ENCODE measurements around the gene PTGIS.

Gene PTGIS

DNA sequence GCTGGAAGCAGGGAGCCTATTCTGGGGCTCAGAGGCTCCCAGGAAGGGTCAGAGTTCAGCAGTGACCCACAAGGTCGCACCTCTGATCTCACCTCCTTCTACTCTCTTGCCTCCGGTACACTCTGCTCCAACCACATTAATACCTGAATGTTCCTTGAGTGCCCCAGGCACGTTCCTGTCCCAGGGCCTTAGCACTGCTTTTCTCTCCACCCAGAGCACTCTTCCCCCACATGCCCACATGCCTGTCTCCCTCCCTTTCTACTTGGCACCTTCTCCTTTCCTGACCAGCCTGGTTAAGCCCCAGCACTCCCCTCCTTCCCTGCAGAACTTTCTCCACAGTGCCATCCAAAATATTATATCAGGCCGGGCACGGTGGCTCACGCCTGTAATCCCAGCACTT lies 98.9 kb downstream of the PTGIS start:
- no peak for DNase-seq (ENCODE audit: low read depth)

DNA sequence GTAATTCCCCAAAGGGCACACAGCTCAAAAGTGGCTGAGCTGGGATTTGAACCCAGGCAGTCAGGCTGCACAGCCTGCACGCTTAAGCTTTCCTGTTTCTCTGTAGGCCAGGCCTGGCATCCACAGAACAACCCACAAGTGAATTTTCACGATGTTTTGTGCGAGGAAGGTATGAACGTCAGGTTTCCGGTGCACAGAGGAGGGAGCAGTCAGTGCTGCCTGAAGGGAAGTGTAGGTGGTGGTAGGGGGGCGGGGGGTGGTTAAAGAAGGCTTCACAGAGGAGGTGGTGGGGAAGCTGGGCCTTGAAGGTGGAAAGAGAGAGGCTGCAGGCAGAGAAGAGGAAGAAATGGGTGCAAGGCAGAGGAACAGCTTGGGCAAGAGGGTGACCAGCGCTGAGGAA lies 99.5 kb downstream of the PTGIS start:
- no peak for DNase-seq (ENCODE audit: low read depth)

DNA sequence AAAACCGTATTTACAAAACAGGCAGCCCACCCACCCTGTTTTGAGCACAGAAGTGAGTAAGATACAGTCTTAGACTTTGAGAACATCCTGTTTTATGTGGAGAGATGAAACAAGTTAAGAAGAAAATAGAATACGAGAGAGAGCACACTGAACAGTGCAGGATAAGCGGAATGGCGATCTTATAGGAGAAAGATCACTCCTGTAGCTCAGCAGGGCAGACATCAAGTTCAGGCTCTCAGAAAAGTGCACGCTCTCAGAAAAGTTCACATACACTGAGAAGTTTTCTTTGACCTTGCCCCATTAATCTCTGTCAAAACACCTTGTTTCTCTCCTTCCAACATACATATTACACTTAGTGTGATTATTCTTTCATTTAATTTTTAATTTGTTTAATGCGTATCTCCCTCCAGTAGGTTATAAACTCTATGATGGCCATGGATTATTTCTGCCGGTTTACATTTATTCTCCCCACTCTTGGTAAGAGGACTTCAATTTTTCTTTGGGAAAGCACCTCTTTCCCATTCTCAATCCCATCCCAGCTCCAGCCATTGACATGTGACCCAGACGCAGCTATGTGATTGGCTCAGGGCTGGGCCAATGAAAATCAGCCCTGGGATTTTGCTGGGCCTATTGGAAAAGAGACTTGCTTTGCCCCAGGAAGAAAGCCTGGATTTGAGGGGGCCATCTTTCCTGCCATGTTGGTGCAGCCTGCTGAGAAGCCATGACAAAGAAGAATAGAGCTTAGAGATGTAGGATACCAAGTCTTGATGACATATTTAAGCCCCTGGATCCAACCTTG lies 101.6 kb downstream of the PTGIS start:
- DNase-seq (ENCODE audit: low read depth), result no peak

DNA sequence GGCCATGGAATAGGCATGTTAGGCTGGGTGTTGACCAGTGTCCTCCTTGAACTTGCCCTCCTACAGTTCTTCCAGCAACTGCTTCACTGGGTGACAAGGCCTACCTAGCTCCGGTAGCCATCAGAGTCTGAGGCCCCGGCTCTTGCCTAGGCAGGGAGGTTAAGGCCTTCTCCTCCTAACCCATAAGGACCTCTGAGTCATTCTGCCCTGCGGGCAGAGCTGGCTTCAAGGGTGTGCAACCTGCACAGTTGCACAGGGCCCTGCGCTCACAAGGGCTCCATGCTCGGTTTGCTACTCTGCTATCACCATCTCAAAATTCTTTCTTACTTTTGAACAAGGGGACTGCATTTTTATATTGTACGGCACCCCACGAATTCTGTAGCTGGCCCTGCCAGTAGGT lies 103.4 kb downstream of the PTGIS start:
- no peak for DNase-seq (ENCODE audit: low read depth)

DNA sequence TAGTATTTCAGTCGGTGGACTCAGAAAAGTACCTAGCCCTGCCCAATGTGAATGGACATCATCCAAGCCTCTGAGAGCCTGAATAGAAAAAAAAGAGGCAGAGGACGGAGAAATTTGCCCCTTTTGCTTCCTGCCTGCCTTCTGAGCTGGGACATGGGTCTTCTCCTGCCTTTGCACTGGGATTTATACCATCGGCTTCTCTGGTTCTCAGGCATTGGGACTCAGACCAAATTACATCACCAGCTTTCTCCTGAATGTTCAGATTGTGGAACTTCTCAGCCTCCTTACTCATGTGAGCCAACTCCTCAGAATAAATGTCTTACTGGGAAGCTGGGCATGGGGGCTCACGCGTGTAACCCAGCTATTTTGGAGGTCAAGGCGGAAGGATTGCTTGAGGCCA lies 105.3 kb downstream of the PTGIS start:
- no peak for DNase-seq (ENCODE audit: low read depth)

DNA sequence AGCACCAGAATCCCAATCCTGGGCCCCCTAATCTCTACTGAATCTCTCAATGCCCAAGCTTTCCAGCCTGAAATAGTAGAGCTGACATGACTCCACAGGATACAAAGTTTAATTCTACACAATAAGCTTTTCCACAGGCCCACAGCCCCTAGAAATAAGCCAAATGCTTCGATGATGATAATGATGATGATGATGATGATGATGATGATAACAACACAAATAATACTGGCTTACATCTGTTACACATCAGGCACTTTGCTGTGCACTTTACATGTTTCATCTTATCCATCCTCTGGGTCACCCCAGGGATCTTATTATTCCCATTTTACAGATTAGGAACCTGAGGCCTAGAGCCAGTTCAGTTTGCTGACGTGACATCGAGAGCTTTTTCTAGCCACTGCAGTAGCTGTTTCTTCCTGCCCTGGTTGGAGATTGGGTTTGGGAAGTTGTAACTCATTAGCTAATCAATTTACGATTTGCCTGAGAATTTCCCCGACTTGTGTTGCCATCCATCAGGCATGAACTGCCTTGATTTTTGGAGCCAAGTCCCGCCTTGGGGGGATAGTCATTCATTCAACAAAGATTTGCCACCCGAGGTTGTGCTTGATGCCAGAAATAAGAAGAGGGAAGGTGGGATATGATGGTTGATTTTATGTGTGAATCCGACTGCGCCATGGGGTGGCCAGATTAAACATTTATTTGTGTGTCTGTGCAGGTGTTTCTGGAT lies 105.9 kb downstream of the PTGIS start:
- DNase-seq (ENCODE audit: low read depth), result no peak

DNA sequence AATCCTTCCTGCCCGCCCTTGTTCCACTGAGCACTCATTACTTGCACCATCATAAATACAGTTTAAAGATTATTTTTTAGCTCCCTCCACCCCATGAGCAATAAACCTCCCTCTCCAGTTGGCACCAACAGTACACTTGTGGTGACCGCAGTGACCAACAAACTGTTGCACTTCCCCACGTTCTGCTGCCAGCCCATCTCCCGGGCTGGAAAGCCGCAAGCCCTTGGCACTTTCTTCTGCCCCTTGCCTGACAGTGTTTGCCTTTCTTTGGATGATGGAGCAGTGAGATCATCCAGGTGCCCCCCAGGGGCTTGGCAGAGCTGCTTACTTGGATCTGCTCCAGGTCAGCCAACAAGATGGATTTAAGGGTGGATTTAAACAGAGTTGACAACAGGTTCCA lies 107.0 kb downstream of the PTGIS start:
- DNase-seq (ENCODE audit: low read depth), result no peak

DNA sequence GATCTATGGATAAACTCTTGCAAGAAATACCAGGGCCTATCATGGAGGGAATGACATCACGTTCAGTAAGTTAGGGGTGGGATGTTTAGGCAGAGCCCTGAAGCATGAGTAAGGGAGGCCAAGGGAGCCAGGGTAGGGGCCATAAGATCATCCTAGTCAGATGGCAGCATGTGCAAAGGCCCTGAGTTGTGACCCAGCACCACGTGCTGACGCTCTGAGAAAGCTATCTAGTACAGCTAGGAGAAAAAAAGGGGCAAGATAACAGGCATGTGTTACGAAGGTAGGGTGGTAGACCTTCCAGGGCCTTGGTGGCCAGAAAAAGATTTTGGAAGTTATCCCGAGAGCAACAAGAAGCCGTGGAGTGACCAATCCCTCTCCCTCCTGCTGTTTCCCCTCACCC lies 107.8 kb downstream of the PTGIS start:
- no peak for DNase-seq (ENCODE audit: low read depth)

DNA sequence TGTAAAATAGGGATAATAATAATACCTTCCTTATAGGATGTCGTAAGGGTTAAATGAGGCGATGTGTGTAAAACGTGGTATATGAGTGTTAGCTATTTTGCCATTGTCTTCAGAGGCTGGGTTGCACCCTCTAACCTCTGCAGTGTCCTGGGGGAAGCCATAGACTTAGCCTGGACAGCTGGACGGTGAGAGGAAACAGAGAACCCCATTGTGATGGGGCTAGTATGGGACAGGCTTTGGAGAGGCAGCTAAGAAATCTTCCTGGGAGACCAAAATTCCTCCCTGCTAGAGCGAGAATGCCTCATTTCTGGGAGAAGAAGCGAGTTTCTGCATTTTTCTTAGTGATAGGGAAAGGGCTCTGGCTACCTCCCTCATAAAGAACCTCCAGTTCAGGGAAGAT lies 108.3 kb downstream of the PTGIS start:
- no peak for DNase-seq (ENCODE audit: low read depth)

DNA sequence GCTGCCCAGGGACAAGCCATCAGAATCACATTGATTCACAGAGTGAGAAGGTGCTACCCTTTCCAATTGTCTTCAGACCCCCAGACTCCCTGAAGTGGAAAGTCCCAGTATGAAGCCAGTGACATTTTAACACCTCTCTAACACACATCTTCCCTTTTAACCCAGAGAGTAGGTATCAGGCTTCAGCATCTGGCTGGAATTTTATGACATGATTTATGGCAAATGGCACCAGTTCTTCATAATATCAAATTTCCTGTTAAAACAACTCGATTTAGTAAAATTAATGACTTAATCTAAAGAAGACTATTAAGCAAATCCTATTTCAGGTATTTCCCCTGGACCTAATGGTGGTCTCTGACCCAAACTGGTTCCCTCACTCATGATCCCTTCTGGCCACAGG lies 110.5 kb downstream of the PTGIS start:
- no peak for DNase-seq (ENCODE audit: low read depth)

DNA sequence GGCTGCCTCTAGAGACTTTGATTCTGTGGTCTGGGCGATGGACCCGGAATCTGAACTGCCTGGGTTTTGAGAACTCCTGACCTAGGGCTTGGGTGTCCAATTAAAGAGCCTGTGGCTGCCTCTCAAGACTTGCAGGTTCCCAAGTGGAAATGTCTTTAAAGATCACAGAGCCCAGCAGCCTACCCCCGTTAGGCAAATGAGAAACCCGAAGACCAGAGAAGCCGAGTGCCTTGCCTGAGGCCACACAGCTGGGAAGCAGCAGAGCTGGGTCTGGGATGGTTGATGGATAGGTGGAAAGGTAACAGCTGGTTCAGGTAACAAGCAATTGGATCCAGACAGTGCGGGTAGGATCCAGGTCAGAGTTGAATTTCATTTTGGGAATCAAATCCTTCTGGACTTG lies 111.3 kb downstream of the PTGIS start:
- DNase-seq (ENCODE audit: low read depth), result no peak

DNA sequence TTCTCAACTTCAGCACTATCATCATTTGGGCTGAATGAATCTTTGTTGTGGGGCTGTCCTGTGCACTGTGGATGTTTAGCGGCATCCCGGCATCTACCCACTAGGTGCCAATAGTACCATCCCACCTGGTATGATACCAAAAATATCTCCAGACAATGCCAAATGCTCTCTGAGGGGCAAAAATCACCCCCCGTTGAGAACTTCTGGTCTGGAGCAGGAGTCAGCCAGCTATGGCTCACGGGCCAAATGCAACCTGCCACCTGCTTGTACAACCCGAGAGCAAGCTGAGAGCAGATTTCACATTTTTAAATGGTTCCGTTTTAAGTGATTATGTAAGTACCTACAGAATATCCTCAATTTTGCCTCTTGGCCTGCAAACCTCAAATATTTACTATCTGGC lies 112.2 kb downstream of the PTGIS start:
- DNase-seq (ENCODE audit: low read depth), result no peak
